MCF 10A (cell line): ENCODE results near the gene GPATCH2L. TPM values are rescaled to one million over a fixed set of nuclear protein-coding genes. Genes with fewer than 3 reads are reported as not detected.

Source experiments
- BruUV-seq: library from RNA; stranded (reverse); fragments of 400-500 nt; replicated peaks from 2 replicates; lab custom pipeline; 2021; lab: Mats Ljungman, UMichigan
- CTCF ChIA-PET: fragments of 300-600 bp; sonication (Branson Sonifier 250); formaldehyde crosslinking; extraction: SDS; loops from one replicate; lab custom pipeline; 2021; ENCODE audit warnings: antibody characterized with exemption, inconsistent platforms; lab: Yijun Ruan, JAX
- POLR2A ChIA-PET: fragments of 300-600, 350-650 bp; sonication (Branson Sonifier 250); formaldehyde crosslinking; extraction: SDS; loops from one replicate; lab custom pipeline; 2020; ENCODE audit warnings: antibody characterized with exemption, inconsistent platforms; lab: Yijun Ruan, JAX
- DNase-seq: peaks from one replicate; pipeline ENCODE4 v3.0.0-alpha.2; 2018; ENCODE audit not compliant: unreplicated experiment
- H3K27ac Mint-ChIP-seq: one replicate; pipeline ENCODE4 v1.8.0; 2022; ENCODE audit warnings: mild to moderate bottlenecking, low read depth, mixed read lengths; ENCODE audit not compliant: unreplicated experiment
- H3K27me3 Mint-ChIP-seq: one replicate; pipeline ENCODE4 v1.8.0; 2022; ENCODE audit warnings: mixed read lengths; ENCODE audit not compliant: insufficient read depth, unreplicated experiment
- H3K36me3 Mint-ChIP-seq: one replicate; pipeline ENCODE4 v1.8.0; 2022; ENCODE audit warnings: mild to moderate bottlenecking, moderate library complexity, mixed read lengths; ENCODE audit not compliant: insufficient read depth, unreplicated experiment
- H3K4me1 Mint-ChIP-seq: one replicate; pipeline ENCODE4 v1.8.0; 2022; ENCODE audit warnings: mixed read lengths; ENCODE audit not compliant: insufficient read depth, unreplicated experiment
- H3K4me3 Mint-ChIP-seq: one replicate; pipeline ENCODE4 v1.8.0; 2022; ENCODE audit warnings: mild to moderate bottlenecking, moderate library complexity, mixed read lengths; ENCODE audit not compliant: unreplicated experiment
- H3K9me3 Mint-ChIP-seq: one replicate; pipeline ENCODE4 v1.8.0; 2022; ENCODE audit warnings: mixed read lengths; ENCODE audit not compliant: unreplicated experiment
- CTCF ChIP-seq: fragments of 200-600 bp; IDR thresholded peaks from one replicate; pipeline ENCODE4 v1.8.0; 2022; ENCODE audit warnings: antibody characterized with exemption, mild to moderate bottlenecking; ENCODE audit not compliant: unreplicated experiment
- intact Hi-C: fragments of 100-400 bp; cut with micrococcal nuclease; formaldehyde crosslinking; loops from 2 replicates; pipeline ENCODE4 v1.14.1; 2022
- total RNA-seq: library from RNA; stranded (reverse); gene quantifications from 2 replicates; pipeline ENCODE4 v1.2.3, GENCODE V29; 2022

The GPATCH2L gene
- total RNA-seq, 1 experiment from 2014 or later = 57.4 TPM

DNA sequence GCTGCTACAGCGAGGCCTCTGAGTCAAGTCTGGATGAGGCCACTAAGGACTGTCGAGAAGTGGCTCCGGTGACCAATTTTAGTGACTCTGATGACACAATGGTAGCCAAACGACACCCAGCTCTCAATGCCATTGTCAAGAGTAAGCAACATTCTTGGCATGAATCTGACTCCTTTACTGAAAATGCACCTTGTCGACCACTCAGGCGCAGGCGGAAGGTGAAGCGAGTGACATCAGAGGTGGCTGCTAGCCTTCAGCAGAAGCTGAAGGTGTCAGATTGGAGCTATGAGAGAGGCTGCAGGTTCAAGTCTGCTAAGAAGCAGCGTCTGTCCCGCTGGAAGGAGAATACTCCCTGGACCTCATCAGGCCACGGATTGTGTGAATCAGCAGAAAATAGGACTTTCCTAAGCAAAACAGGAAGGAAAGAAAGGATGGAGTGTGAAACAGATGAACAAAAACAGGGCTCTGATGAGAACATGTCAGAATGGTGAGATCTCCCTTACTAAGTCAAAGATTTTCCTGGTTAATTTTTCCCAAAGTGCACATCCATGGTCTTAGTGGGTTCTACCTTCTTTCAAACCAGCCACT is 2.9 kb downstream of the GPATCH2L start:
- CTCF ChIA-PET = interaction anchor here (0.6 to 1.0 kb wide), 3 partner anchors 20 to 175 kb away, joined by 3 read pairs; no protein-coding TSS in a partner anchor
- TF ChIP-seq CTCF = no peak
- intact Hi-C loops = no loop called here
- no peak overlapping the region for H3K27ac Mint-ChIP-seq
- no peaks in the 10 kb centered on the region for H3K27me3 Mint-ChIP-seq
- H3K36me3 Mint-ChIP-seq = peaks cover 30% of the 10 kb centered on the region
- peak overlapping the region; percentile 95 for H3K4me3 Mint-ChIP-seq
- POLR2A ChIA-PET = interaction anchor here (0.8 kb wide), 1 partner anchor 11 kb away, joined by 5 read pairs; no protein-coding TSS in a partner anchor
- peaks cover 46% of the 10 kb centered on the region for H3K4me1 Mint-ChIP-seq
- no TSS peak for BruUV-seq
- no peaks in the 10 kb centered on the region for H3K9me3 Mint-ChIP-seq
- DNase-seq = no peak

- no TSS peak for BruUV-seq
- Mint-ChIP-seq H3K27ac (no peak overlapping the region), H3K27me3 (no peaks in the 10 kb centered on the region), H3K36me3 (peaks cover 53% of the 10 kb centered on the region), H3K9me3 (peaks cover 10% of the 10 kb centered on the region), H3K4me3 (no peak overlapping the region), H3K4me1 (peaks cover 8% of the 10 kb centered on the region)
- intact Hi-C loops = no loop called here
- POLR2A ChIA-PET = no interaction called here
- CTCF ChIA-PET = no interaction called here
- no peak for DNase-seq
- TF ChIP-seq CTCF = no peak
Measured at GRCh38 chr14:76163668-76164363, 12.1 kb downstream of the GPATCH2L start.

DNA sequence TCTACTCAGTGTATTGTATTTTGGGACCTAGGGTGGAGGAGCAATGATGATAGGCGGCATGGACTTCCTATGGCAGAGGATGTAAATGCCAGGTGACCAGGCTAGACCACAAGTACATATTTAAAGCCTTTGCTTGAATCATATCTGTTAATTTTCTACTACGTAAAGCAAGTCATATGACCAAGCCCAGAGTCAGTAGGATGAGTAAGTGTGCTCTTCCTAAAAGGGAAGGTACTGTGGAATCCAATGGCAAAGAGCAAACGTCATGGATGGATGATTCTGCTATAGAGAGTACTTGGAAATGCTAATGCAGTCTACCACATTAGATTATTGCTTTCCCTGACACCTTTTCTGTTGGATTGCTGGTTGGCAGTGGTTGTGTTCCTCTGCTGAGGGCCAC is 16.8 kb downstream of the GPATCH2L start:
- POLR2A ChIA-PET = no interaction called here
- CTCF ChIA-PET = no interaction called here
- TF ChIP-seq CTCF = no peak
- no peak overlapping the region for H3K27ac Mint-ChIP-seq
- peaks cover 62% of the 10 kb centered on the region for H3K36me3 Mint-ChIP-seq
- H3K27me3 Mint-ChIP-seq = no peaks in the 10 kb centered on the region
- no TSS peak for BruUV-seq
- intact Hi-C loops = no loop called here
- DNase-seq = no peak
- H3K4me1 Mint-ChIP-seq = peaks cover 3% of the 10 kb centered on the region
- no peak overlapping the region for H3K4me3 Mint-ChIP-seq
- peaks cover 10% of the 10 kb centered on the region for H3K9me3 Mint-ChIP-seq

GRCh38 chr14:76169776-76170175 is 18.1 kb downstream of the GPATCH2L start:
- BruUV-seq = no TSS peak
- no peak for DNase-seq
- Mint-ChIP-seq H3K9me3 (peaks cover 10% of the 10 kb centered on the region), H3K36me3 (peaks cover 70% of the 10 kb centered on the region), H3K27me3 (no peaks in the 10 kb centered on the region), H3K27ac (no peak overlapping the region), H3K4me3 (no peak overlapping the region), H3K4me1 (no peaks in the 10 kb centered on the region)
- ChIA-PET CTCF (interaction anchor here (0.6 kb wide), 2 partner anchors 33 to 842 kb away, joined by 3 read pairs; no protein-coding TSS in a partner anchor), POLR2A (interaction anchor here (1.0 kb wide), 1 partner anchor 19 kb away, joined by 3 read pairs; no protein-coding TSS in a partner anchor)
- intact Hi-C loops = no loop called here
- no peak for TF ChIP-seq CTCF
